PC-3 (cell line): ENCODE measurements around the gene FKBP3. TPM values are rescaled to one million over a fixed set of nuclear protein-coding genes. Genes with fewer than 3 reads are reported as not detected.

Source experiments
- ATAC-seq: fragments of 200-7000 bp; cut with Tn5 transposase; 2 replicates; pipeline ENCODE4 v1.9.1; 2020; ENCODE audit warnings: mild to moderate bottlenecking, moderate library complexity
- BruUV-seq: library from RNA; stranded (reverse); fragments of 400-500 nt; replicated peaks from 2 replicates; lab custom pipeline; 2021; lab: Mats Ljungman, UMichigan
- CTCF ChIA-PET: fragments of 300-600 bp; sonication (Branson Sonifier 250); formaldehyde crosslinking; loops from one replicate; lab custom pipeline; 2022; ENCODE audit warnings: antibody characterized with exemption; lab: Charles Lee
- POLR2A ChIA-PET: fragments of 300-600 bp; sonication (Branson Sonifier 250); formaldehyde crosslinking; loops from one replicate; lab custom pipeline; 2022; ENCODE audit warnings: antibody characterized with exemption; ENCODE audit not compliant: unreplicated experiment; lab: Charles Lee
- DNase-seq: peaks from one replicate; pipeline ENCODE4 v3.0.0-alpha.2; 2015
- H2AFZ ChIP-seq: fragments of 300-600 bp; sonication (generic); 2 replicates; pipeline ENCODE4 v1.6.0; 2016; ENCODE audit warnings: antibody characterized with exemption, low read length
- H3F3A ChIP-seq: fragments of 300-600 bp; sonication (generic); one replicate; pipeline ENCODE4 v1.6.0; 2017; ENCODE audit warnings: antibody characterized with exemption, low read length, control low read depth, mild to moderate bottlenecking; ENCODE audit not compliant: unreplicated experiment
- H3K27ac ChIP-seq: fragments of 300-600 bp; sonication (generic); 2 replicates; pipeline ENCODE4 v1.5.1; 2016; ENCODE audit warnings: mild to moderate bottlenecking, low read length
- H3K27me3 ChIP-seq: fragments of 300-600 bp; sonication (generic); 2 replicates; pipeline ENCODE4 v1.6.1; 2016; ENCODE audit warnings: low read length, mixed read lengths
- H3K36me3 ChIP-seq: fragments of 300-600 bp; sonication (generic); 2 replicates; pipeline ENCODE4 v1.6.1; 2016; ENCODE audit warnings: low read depth, mixed run types, low read length, mixed read lengths
- H3K4me1 ChIP-seq: fragments of 300-600 bp; sonication (generic); 2 replicates; pipeline ENCODE4 v1.5.1; 2016; ENCODE audit warnings: low read length; ENCODE audit not compliant: insufficient read depth
- H3K4me2 ChIP-seq: fragments of 300-600 bp; sonication (generic); 2 replicates; pipeline ENCODE4 v1.6.0; 2016; ENCODE audit warnings: low read length
- H3K4me3 ChIP-seq: fragments of 300-600 bp; sonication (generic); 2 replicates; pipeline ENCODE4 v1.5.1; 2016; ENCODE audit warnings: mild to moderate bottlenecking, low read length, mixed read lengths
- H3K79me2 ChIP-seq: fragments of 300-600 bp; sonication (generic); 2 replicates; pipeline ENCODE4 v1.6.1; 2017; ENCODE audit warnings: low read length, mixed read lengths
- H3K9ac ChIP-seq: fragments of 300-600 bp; sonication (generic); 2 replicates; pipeline ENCODE4 v1.6.0; 2016; ENCODE audit warnings: mild to moderate bottlenecking, low read length
- H3K9me2 ChIP-seq: fragments of 300-600 bp; sonication (generic); replicated peaks from 2 replicates; pipeline ENCODE4 v1.6.1; 2016; ENCODE audit warnings: mixed run types, low read length, mixed read lengths
- H3K9me3 ChIP-seq: fragments of 300-600 bp; sonication (generic); 2 replicates; pipeline ENCODE4 v1.6.1; 2016; ENCODE audit warnings: low read length, mixed read lengths
- H4K20me1 ChIP-seq: fragments of 300-600 bp; sonication (generic); 2 replicates; pipeline ENCODE4 v1.6.1; 2016; ENCODE audit warnings: low read length, mixed read lengths
- CTCF ChIP-seq: fragments of 300-600 bp; sonication (generic); conservative IDR thresholded peaks from 2 replicates; pipeline ENCODE4 v1.5.1; 2017; ENCODE audit warnings: antibody characterized with exemption, low read depth, mild to moderate bottlenecking, low read length
- EZH2 ChIP-seq: fragments of 300-600 bp; sonication (generic); IDR thresholded peaks from one replicate; pipeline ENCODE4 v1.6.1; 2017; ENCODE audit warnings: antibody characterized with exemption, mild to moderate bottlenecking, low read length; ENCODE audit not compliant: unreplicated experiment
- EZH2phosphoT487 ChIP-seq: fragments of 300-600 bp; sonication (generic); IDR thresholded peaks from 2 replicates; pipeline ENCODE4 v1.6.1; 2018; ENCODE audit warnings: mild to moderate bottlenecking, antibody characterized with exemption, low read length, borderline replicate concordance
- intact Hi-C: fragments of 100-400 bp; cut with micrococcal nuclease; formaldehyde crosslinking; loops from 2 replicates; pipeline ENCODE4 v1.9.0; 2023
- total RNA-seq: library from RNA; depleted of rRNA; stranded (reverse); fragments of >200 nt; gene quantifications from 2 replicates; pipeline ENCODE4 v1.2.3, GENCODE V29; 2014

Gene FKBP3
- total RNA-seq, 1 experiment from 2014 or later, result 53.7 TPM

- H2AFZ ChIP-seq, result peak within 1 kb of the TSS; percentile 94
- H4K20me1 ChIP-seq, result peaks cover 17% of the 10 kb centered on the region
- H3F3A ChIP-seq, result no peaks in the 10 kb centered on the region
- peaks cover 29% of the 10 kb centered on the region for H3K4me1 ChIP-seq
- H3K9me2 ChIP-seq, result no peaks in the 10 kb centered on the region
- H3K4me3 ChIP-seq, result peak within 1 kb of the TSS; percentile 97
- ATAC-seq, result peak; percentile 53
- H3K27me3 ChIP-seq, result no peaks in the 10 kb centered on the region
- H3K79me2 ChIP-seq, result peaks cover 80% of the 10 kb centered on the region
- H3K9me3 ChIP-seq, result no peaks in the 10 kb centered on the region
- peak within 1 kb of the TSS; percentile 77 for H3K9ac ChIP-seq
- H3K36me3 ChIP-seq, result no peaks in the 10 kb centered on the region
- POLR2A ChIA-PET, result interaction anchor here (0.6 kb wide), 1 partner anchor 174 kb away, joined by 4 read pairs; the partner anchor contains the start of gene KLHL28
- TSS peak; percentile 59 for BruUV-seq
- intact Hi-C loops, result loop anchor here (1.0 to 2.0 kb wide), 4 partner anchors 21 to 132 kb away; partner anchors contain the start of gene PRPF39
- CTCF ChIA-PET, result interaction anchor here (2.2 kb wide), 1 partner anchor 222 kb away, joined by 9 read pairs; no protein-coding TSS in a partner anchor
- no peak for TF ChIP-seq CTCF
- no peak for TF ChIP-seq EZH2
- no peak for TF ChIP-seq EZH2phosphoT487
- H3K27ac ChIP-seq, result peak within 1 kb of the TSS; percentile 32
- peak within 1 kb of the TSS; percentile 95 for H3K4me2 ChIP-seq
- DNase-seq, result peak; percentile 99
These were observed 1.5 kb upstream of the FKBP3 start, which contains the start of gene FANCM for GRCh38 chr14:45135659-45136395. FANCM (plus strand) TSS chr14:45135930; CDS start chr14:45136032, 102 bp downstream.

DNA sequence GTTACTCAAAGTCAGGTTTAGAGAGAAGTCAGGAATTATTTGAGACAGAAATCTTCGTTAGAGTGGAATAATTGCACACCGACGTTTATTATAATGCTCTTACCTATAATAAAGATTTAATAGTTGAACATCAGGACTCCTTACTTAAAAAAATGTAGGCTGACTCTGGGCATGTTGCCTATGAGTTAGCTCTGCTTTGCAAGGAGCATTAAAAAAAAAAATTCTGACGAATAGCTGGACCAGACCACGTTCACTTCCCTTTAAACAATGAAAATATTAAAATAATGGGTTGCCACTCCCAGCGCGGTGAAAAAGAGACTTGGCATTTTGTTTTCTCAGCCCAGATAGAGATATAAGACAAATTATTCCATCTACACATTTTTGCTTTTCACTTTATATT is 875 bp upstream of the FKBP3 start:
- peak; percentile 7 for DNase-seq
- Histone ChIP-seq H3F3A (no peaks in the 10 kb centered on the region), H2AFZ (peak overlapping the region; percentile 94), H3K27me3 (no peaks in the 10 kb centered on the region), H4K20me1 (peaks cover 17% of the 10 kb centered on the region), H3K9me3 (no peaks in the 10 kb centered on the region), H3K9me2 (no peaks in the 10 kb centered on the region), H3K4me1 (peaks cover 25% of the 10 kb centered on the region), H3K9ac (peak overlapping the region; percentile 65), H3K36me3 (no peaks in the 10 kb centered on the region), H3K4me2 (peak overlapping the region; percentile 95), H3K79me2 (peaks cover 80% of the 10 kb centered on the region), H3K27ac (peak overlapping the region; percentile 32), H3K4me3 (peak overlapping the region; percentile 97)
- BruUV-seq, result no TSS peak
- ATAC-seq, result no peak
- ChIA-PET CTCF (interaction anchor here (2.2 kb wide), 1 partner anchor 221 kb away, joined by 9 read pairs; no protein-coding TSS in a partner anchor), POLR2A (interaction anchor here (0.6 to 0.8 kb wide), 3 partner anchors 131 to 174 kb away, joined by 3 to 4 read pairs (median 3); partner anchors contain the start of gene KLHL28)
- intact Hi-C loops, result loop anchor here (1.0 to 2.0 kb wide), 4 partner anchors 20 to 133 kb away; partner anchors contain the start of gene PRPF39
- TF ChIP-seq EZH2phosphoT487 (no peak), CTCF (no peak), EZH2 (no peak)
